SK-N-SH treated with all-trans-retinoic acid at 6 μM for 48 hours (cell line): Measurements from ENCODE around the gene IRF7.
"Not testable (repeated sequence)": the region's sequence is repeated elsewhere in the genome, so short reads cannot be mapped to it uniquely, and the experiment has no call there.

Experiments used
- ATAC-seq: fragments of 200-7000 bp; cut with Tn5 transposase; 3 replicates; pipeline ENCODE4 v1.9.1; 2020; ENCODE audit warnings: mild to moderate bottlenecking, moderate library complexity
- ARNTL ChIP-seq: fragments of 450-650 bp; formaldehyde crosslinking; IDR thresholded peaks from 2 replicates; pipeline ENCODE4 v1.5.0; 2020; ENCODE audit warnings: low read depth, mild to moderate bottlenecking, moderate library complexity, borderline replicate concordance
- BACH2 ChIP-seq: fragments of 250-450 bp; sonication (Bioruptor Pico); IDR thresholded peaks from 2 replicates; pipeline ENCODE4 v1.9.0; 2021; ENCODE audit warnings: mild to moderate bottlenecking, borderline replicate concordance
- CSDC2 ChIP-seq: fragments of 250-450 bp; sonication (Bioruptor Pico); IDR thresholded peaks from 2 replicates; pipeline ENCODE4 v1.5.0; 2020; ENCODE audit warnings: mild to moderate bottlenecking, moderate library complexity
- ESRRG ChIP-seq: fragments of 250-450 bp; sonication (Bioruptor Pico); IDR thresholded peaks from 2 replicates; pipeline ENCODE4 v1.6.1; 2021; ENCODE audit warnings: mild to moderate bottlenecking
- GLIS3 ChIP-seq: fragments of 250-450 bp; sonication (Bioruptor Pico); IDR thresholded peaks from 2 replicates; pipeline ENCODE4 v1.5.0; 2020; ENCODE audit warnings: mild to moderate bottlenecking, moderate library complexity
- ISL1 ChIP-seq: fragments of 250-450 bp; sonication (Bioruptor Pico); IDR thresholded peaks from 2 replicates; pipeline ENCODE4 v2.1.2; 2022; ENCODE audit warnings: mild to moderate bottlenecking, moderate library complexity
- OSR1 ChIP-seq: fragments of 250-450 bp; sonication (Bioruptor Pico); IDR thresholded peaks from 2 replicates; pipeline ENCODE4 v1.8.0; 2022; ENCODE audit warnings: moderate library complexity, mild to moderate bottlenecking, inconsistent platforms
- PPARA ChIP-seq: fragments of 250-450 bp; sonication (Bioruptor Pico); IDR thresholded peaks from 2 replicates; pipeline ENCODE4 v1.5.0; 2020; ENCODE audit warnings: mild to moderate bottlenecking, borderline replicate concordance
- RARB ChIP-seq: fragments of 250-450 bp; sonication (Bioruptor Pico); IDR thresholded peaks from 2 replicates; pipeline ENCODE4 v1.8.0; 2021; ENCODE audit warnings: mild to moderate bottlenecking, moderate library complexity
- SNAI2 ChIP-seq: fragments of 250-450 bp; sonication (Bioruptor Pico); IDR thresholded peaks from 2 replicates; pipeline ENCODE4 v1.5.0; 2020; ENCODE audit warnings: mild to moderate bottlenecking, moderate library complexity
- TCF4 ChIP-seq: fragments of 250-450 bp; sonication (Bioruptor Pico); IDR thresholded peaks from 2 replicates; pipeline ENCODE4 v1.8.0; 2021; ENCODE audit warnings: mild to moderate bottlenecking, moderate library complexity, borderline replicate concordance
- TOX ChIP-seq: fragments of 250-450 bp; sonication (Bioruptor Pico); IDR thresholded peaks from 2 replicates; pipeline ENCODE4 v1.8.0; 2021; ENCODE audit warnings: mild to moderate bottlenecking, moderate library complexity, borderline replicate concordance
- TSHZ2 ChIP-seq: fragments of 250-450 bp; sonication (Bioruptor Pico); IDR thresholded peaks from 2 replicates; pipeline ENCODE4 v1.5.0; 2020; ENCODE audit warnings: mild to moderate bottlenecking, moderate library complexity
- ZC3H10 ChIP-seq: fragments of 250-450 bp; sonication (Bioruptor Pico); IDR thresholded peaks from 2 replicates; pipeline ENCODE4 v1.5.1; 2021; ENCODE audit warnings: mild to moderate bottlenecking, moderate library complexity
- ZFP3 ChIP-seq: fragments of 250-450 bp; sonication (Bioruptor Pico); IDR thresholded peaks from 2 replicates; pipeline ENCODE4 v1.5.0; 2020; ENCODE audit warnings: mild to moderate bottlenecking, moderate library complexity
- ZFP30 ChIP-seq: fragments of 450-650 bp; formaldehyde crosslinking; IDR thresholded peaks from 2 replicates; pipeline ENCODE4 v1.5.0; 2022; ENCODE audit warnings: mild to moderate bottlenecking, moderate library complexity
- ZNF565 ChIP-seq: fragments of 450-650 bp; formaldehyde crosslinking; conservative IDR thresholded peaks from 2 replicates; pipeline ENCODE4 v1.5.0; 2020; ENCODE audit warnings: low read depth, mild to moderate bottlenecking, moderate library complexity
- ZNF70 ChIP-seq: fragments of 450-650 bp; formaldehyde crosslinking; IDR thresholded peaks from 2 replicates; pipeline ENCODE4 v1.5.0; 2020; ENCODE audit warnings: mild to moderate bottlenecking, moderate library complexity
- ZNF8 ChIP-seq: fragments of 450-650 bp; formaldehyde crosslinking; IDR thresholded peaks from 2 replicates; pipeline ENCODE4 v1.5.0; 2020; ENCODE audit warnings: mild to moderate bottlenecking, moderate library complexity
- TF ChIP-seq, protein P1 (sequence below): fragments of 250-450 bp; sonication (Bioruptor Pico); IDR thresholded peaks from 2 replicates; pipeline ENCODE4 v1.8.0; 2020; ENCODE audit warnings: mild to moderate bottlenecking, moderate library complexity, borderline replicate concordance
- TF ChIP-seq, protein P2 (sequence below): fragments of 250-450 bp; sonication (Bioruptor Pico); IDR thresholded peaks from 2 replicates; pipeline ENCODE4 v1.5.1; 2020; ENCODE audit warnings: low read depth, mild to moderate bottlenecking, moderate library complexity
- TF ChIP-seq, protein P3 (sequence below): fragments of 250-450 bp; sonication (Bioruptor Pico); IDR thresholded peaks from 2 replicates; pipeline ENCODE4 v1.8.0; 2021; ENCODE audit warnings: low read depth, mild to moderate bottlenecking, moderate library complexity, borderline replicate concordance

IRF7 gene

DNA sequence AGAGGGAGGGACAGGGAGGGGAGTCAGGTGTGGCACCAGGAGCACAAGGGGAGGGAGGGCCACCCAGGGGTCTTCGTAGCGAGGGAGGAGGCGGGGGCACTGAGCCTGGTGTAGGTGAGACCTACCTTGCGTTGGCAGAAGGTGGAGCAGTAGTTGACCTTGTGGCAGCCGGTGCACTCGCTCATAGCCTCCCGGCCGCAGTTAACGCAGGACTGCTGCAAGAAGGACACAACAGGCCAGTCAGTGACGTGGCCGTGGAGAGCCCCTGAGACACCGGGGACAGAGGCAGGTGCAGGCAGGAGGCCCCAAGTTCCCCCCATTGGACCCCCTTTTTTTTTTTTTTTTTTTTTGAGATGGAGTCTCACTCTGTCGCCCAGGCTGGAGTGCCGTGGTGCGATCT is 38.1 kb upstream of the IRF7 start:
- ATAC-seq, result no peak
- TF ChIP-seq CSDC2, result no peak
- TF ChIP-seq, all 23 proteins: peak for 0

DNA sequence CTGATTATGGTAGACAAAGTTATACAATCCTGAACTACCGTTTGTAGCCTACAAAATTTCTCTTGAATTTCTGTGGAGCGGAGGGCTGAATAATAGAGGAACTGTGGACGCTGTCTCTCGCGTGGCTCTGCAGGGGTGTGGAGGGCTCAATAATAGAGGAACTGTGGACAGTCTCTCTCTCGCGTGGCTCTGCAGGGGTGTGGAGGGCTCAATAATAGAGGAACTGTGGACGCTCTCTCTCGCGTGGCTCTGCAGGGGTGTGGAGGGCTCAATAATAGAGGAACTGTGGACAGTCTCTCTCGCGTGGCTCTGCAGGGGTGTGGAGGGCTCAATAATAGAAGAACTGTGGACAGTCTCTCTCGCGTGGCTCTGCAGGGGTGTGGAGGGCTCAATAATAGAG is 37.4 kb upstream of the IRF7 start:
- not testable (repeated sequence) for ATAC-seq

GRCh38 chr11:650482-650881 is 34.7 kb upstream of the IRF7 start:
- peak; percentile 45 for ATAC-seq
- TF ChIP-seq ZFP30 (CRISPR knock-in tag) (no peak), ZFP3 (no peak), GLIS3 (CRISPR knock-in tag) (no peak), ZNF70 (no peak), TSHZ2 (CRISPR knock-in tag) (no peak), OSR1 (CRISPR knock-in tag) (no peak), ESRRG (CRISPR knock-in tag) (no peak), ARNTL (no peak), TOX (CRISPR knock-in tag) (no peak), TCF4 (CRISPR knock-in tag) (no peak), ZC3H10 (CRISPR knock-in tag) (no peak), ZNF565 (CRISPR knock-in tag) (no peak), SNAI2 (no peak), PPARA (CRISPR knock-in tag) (no peak), CSDC2 (no peak), ZNF8 (CRISPR knock-in tag) (no peak), BACH2 (no peak)
- TF ChIP-seq, all 23 proteins: peak for 0

DNA sequence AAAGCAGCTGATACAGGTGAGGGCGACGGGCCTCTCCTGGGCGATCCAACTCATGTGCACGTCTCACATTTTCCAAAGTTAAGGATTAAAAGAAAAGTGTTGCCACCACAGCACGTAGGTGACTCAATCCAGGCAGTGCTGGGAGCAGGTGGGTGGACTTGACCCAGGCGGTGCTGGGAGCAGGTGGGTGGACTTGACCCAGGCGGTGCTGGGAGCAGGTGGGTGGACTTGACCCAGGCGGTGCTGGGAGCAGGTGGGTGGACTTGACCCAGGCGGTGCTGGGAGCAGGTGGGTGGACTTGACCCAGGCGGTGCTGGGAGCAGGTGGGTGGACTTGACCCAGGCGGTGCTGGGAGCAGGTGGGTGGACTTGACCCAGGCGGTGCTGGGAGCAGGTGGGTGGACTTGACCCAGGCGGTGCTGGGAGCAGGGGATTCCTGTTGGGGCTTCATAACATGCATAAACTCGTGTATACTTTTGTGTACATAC is 32.0 kb upstream of the IRF7 start:
- not testable (repeated sequence) for ATAC-seq

- no peak for ATAC-seq
- TF ChIP-seq, protein P1, sequence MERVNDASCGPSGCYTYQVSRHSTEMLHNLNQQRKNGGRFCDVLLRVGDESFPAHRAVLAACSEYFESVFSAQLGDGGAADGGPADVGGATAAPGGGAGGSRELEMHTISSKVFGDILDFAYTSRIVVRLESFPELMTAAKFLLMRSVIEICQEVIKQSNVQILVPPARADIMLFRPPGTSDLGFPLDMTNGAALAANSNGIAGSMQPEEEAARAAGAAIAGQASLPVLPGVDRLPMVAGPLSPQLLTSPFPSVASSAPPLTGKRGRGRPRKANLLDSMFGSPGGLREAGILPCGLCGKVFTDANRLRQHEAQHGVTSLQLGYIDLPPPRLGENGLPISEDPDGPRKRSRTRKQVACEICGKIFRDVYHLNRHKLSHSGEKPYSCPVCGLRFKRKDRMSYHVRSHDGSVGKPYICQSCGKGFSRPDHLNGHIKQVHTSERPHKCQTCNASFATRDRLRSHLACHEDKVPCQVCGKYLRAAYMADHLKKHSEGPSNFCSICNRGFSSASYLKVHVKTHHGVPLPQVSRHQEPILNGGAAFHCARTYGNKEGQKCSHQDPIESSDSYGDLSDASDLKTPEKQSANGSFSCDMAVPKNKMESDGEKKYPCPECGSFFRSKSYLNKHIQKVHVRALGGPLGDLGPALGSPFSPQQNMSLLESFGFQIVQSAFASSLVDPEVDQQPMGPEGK, result no peak
Observed at GRCh38 chr11:646214-646613, 30.5 kb upstream of the IRF7 start.

- TF ChIP-seq ZFP30 (CRISPR knock-in tag), result no peak
- TF ChIP-seq SNAI2, result no peak
- TF ChIP-seq, protein P2, sequence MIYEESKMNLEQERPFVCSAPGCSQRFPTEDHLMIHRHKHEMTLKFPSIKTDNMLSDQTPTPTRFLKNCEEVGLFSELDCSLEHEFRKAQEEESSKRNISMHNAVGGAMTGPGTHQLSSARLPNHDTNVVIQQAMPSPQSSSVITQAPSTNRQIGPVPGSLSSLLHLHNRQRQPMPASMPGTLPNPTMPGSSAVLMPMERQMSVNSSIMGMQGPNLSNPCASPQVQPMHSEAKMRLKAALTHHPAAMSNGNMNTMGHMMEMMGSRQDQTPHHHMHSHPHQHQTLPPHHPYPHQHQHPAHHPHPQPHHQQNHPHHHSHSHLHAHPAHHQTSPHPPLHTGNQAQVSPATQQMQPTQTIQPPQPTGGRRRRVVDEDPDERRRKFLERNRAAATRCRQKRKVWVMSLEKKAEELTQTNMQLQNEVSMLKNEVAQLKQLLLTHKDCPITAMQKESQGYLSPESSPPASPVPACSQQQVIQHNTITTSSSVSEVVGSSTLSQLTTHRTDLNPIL, result no peak
- no peak for TF ChIP-seq TOX (CRISPR knock-in tag)
- TF ChIP-seq ZC3H10 (CRISPR knock-in tag), result no peak
- TF ChIP-seq TCF4 (CRISPR knock-in tag), result no peak
- no peak for TF ChIP-seq ZNF8 (CRISPR knock-in tag)
- no peak for TF ChIP-seq ZFP3
- TF ChIP-seq, protein P3, sequence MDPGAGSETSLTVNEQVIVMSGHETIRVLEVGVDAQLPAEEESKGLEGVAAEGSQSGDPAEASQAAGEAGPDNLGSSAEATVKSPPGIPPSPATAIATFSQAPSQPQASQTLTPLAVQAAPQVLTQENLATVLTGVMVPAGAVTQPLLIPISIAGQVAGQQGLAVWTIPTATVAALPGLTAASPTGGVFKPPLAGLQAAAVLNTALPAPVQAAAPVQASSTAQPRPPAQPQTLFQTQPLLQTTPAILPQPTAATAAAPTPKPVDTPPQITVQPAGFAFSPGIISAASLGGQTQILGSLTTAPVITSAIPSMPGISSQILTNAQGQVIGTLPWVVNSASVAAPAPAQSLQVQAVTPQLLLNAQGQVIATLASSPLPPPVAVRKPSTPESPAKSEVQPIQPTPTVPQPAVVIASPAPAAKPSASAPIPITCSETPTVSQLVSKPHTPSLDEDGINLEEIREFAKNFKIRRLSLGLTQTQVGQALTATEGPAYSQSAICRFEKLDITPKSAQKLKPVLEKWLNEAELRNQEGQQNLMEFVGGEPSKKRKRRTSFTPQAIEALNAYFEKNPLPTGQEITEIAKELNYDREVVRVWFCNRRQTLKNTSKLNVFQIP (CRISPR knock-in tag), result no peak
- TF ChIP-seq ZNF565 (CRISPR knock-in tag), result no peak
- no peak for TF ChIP-seq PPARA (CRISPR knock-in tag)
- TF ChIP-seq ARNTL, result no peak
- TF ChIP-seq RARB (CRISPR knock-in tag), result no peak
- no peak for TF ChIP-seq BACH2
- TF ChIP-seq OSR1 (CRISPR knock-in tag), result no peak
- no peak for TF ChIP-seq GLIS3 (CRISPR knock-in tag)
- TF ChIP-seq ISL1 (CRISPR knock-in tag), result no peak
- TF ChIP-seq ESRRG (CRISPR knock-in tag), result no peak
- no peak for ATAC-seq
Observed at GRCh38 chr11:645536-645935, 29.8 kb upstream of the IRF7 start.
